ENCODE data around the gene OR5AN1. TPM values are rescaled to one million over a fixed set of nuclear protein-coding genes. Genes with fewer than 3 reads are reported as not detected.

Gene OR5AN1
- total RNA-seq, 1 experiment from 2014 or later = not detected

DNA sequence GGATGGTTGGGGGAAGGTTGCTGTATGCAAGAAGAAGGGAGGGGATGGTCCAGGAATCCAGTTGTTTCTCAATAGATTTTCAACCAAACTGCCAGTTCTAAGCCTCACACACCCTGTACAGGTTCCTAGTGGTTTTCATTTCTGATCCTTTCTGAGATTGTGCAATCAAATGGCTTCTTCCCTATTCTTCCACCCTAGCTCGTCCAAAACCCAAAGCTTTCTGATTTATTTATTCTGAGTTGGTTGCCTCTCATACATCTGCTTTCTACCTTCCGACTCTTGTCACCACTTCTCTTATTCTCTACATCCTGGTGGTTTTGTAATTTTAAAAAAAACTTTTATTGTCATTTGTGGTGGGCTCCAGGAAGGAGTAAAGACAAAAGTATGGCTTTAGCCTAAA lies 55.0 kb downstream of the OR5AN1 start:
- H3K27me3 Mint-ChIP-seq (ENCODE audit: insufficient read depth, unreplicated experiment) = peaks cover 19% of the 10 kb centered on the region
- no peak for DNase-seq (ENCODE audit: unreplicated experiment)
- no peak overlapping the region for H3K4me3 Mint-ChIP-seq (ENCODE audit: unreplicated experiment)
- intact Hi-C loops (cut with micrococcal nuclease) = no loop called here
- no TSS peak for BruUV-seq (replicated peaks)
- TF ChIP-seq, protein P1, sequence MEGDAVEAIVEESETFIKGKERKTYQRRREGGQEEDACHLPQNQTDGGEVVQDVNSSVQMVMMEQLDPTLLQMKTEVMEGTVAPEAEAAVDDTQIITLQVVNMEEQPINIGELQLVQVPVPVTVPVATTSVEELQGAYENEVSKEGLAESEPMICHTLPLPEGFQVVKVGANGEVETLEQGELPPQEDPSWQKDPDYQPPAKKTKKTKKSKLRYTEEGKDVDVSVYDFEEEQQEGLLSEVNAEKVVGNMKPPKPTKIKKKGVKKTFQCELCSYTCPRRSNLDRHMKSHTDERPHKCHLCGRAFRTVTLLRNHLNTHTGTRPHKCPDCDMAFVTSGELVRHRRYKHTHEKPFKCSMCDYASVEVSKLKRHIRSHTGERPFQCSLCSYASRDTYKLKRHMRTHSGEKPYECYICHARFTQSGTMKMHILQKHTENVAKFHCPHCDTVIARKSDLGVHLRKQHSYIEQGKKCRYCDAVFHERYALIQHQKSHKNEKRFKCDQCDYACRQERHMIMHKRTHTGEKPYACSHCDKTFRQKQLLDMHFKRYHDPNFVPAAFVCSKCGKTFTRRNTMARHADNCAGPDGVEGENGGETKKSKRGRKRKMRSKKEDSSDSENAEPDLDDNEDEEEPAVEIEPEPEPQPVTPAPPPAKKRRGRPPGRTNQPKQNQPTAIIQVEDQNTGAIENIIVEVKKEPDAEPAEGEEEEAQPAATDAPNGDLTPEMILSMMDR (IDR thresholded peaks at IDR 0.05; ENCODE audit: unreplicated experiment) = no peak
- CTCF ChIA-PET = interaction anchor here (0.7 to 1.0 kb wide), 3 partner anchors 16 to 122 kb away, joined by 3 to 4 read pairs (median 3); partner anchors contain the start of gene OR5A1
- POLR2A ChIA-PET = no interaction called here
- no peak overlapping the region for H3K27ac Mint-ChIP-seq (ENCODE audit: low read depth, unreplicated experiment)
- H3K36me3 Mint-ChIP-seq (ENCODE audit: insufficient read depth, unreplicated experiment) = no peaks in the 10 kb centered on the region
- H3K9me3 Mint-ChIP-seq (ENCODE audit: unreplicated experiment) = peaks cover 11% of the 10 kb centered on the region
- H3K4me1 Mint-ChIP-seq (ENCODE audit: insufficient read depth, unreplicated experiment) = no peaks in the 10 kb centered on the region

DNA sequence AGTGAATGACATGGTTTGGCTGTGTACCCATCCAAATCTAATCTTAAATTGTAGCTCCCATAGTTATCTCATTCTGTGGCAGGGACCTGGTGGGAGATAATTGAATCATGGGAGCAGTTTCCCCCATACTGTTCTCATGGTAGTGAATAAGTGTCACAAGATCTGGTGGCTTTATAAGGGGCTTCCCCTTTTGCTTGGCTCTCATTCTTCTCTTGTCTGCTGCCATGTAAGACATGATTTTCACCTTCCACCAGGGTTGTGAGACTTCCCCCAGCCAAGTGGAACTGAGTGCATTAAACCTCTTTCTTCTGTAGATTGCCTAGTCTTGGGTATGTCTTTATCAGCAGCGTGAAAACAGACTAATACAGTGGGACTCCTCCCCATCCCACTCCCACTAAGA lies 56.4 kb downstream of the OR5AN1 start:
- no peak overlapping the region for H3K27ac Mint-ChIP-seq (ENCODE audit: low read depth, unreplicated experiment)
- DNase-seq (ENCODE audit: unreplicated experiment) = no peak
- TF ChIP-seq, protein P1 (IDR thresholded peaks at IDR 0.05; ENCODE audit: unreplicated experiment) = no peak
- CTCF ChIA-PET = interaction anchor here (0.9 kb wide), 1 partner anchor 11 kb away, joined by 3 read pairs; the partner anchor contains the start of gene OR5A2
- no peaks in the 10 kb centered on the region for H3K36me3 Mint-ChIP-seq (ENCODE audit: insufficient read depth, unreplicated experiment)
- intact Hi-C loops (cut with micrococcal nuclease) = no loop called here
- no peaks in the 10 kb centered on the region for H3K4me1 Mint-ChIP-seq (ENCODE audit: insufficient read depth, unreplicated experiment)
- no peak overlapping the region for H3K4me3 Mint-ChIP-seq (ENCODE audit: unreplicated experiment)
- BruUV-seq (replicated peaks) = no TSS peak
- POLR2A ChIA-PET = interaction anchor here (0.7 kb wide), 1 partner anchor 46 kb away, joined by 3 read pairs; no protein-coding TSS in a partner anchor
- H3K27me3 Mint-ChIP-seq (ENCODE audit: insufficient read depth, unreplicated experiment) = peaks cover 30% of the 10 kb centered on the region
- peaks cover 11% of the 10 kb centered on the region for H3K9me3 Mint-ChIP-seq (ENCODE audit: unreplicated experiment)

DNA sequence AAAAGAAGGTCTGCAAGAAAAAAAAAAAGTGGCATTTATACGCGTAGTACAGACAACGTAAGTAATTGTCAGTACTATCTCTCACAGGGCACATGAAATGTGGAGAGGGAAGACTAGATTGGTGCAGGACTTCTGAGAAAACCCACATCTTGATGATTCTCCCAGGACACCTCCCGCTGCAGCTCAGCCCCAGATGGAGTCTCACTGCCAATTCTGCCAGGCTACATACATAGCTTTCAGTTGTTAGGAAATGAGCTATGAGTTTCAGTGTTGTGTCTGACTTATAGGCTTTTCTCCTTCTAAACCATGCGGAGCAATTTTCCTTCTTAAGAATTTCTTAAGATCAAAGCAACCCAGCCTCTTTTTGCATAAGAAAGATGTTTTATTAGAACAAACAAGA lies 57.9 kb downstream of the OR5AN1 start:
- Mint-ChIP-seq H3K27ac (ENCODE audit: low read depth, unreplicated experiment) (no peak overlapping the region), H3K36me3 (ENCODE audit: insufficient read depth, unreplicated experiment) (no peaks in the 10 kb centered on the region), H3K27me3 (ENCODE audit: insufficient read depth, unreplicated experiment) (peaks cover 30% of the 10 kb centered on the region), H3K4me3 (ENCODE audit: unreplicated experiment) (no peak overlapping the region), H3K4me1 (ENCODE audit: insufficient read depth, unreplicated experiment) (no peaks in the 10 kb centered on the region), H3K9me3 (ENCODE audit: unreplicated experiment) (no peaks in the 10 kb centered on the region)
- intact Hi-C loops (cut with micrococcal nuclease) = no loop called here
- BruUV-seq (replicated peaks) = no TSS peak
- DNase-seq (ENCODE audit: unreplicated experiment) = no peak
- TF ChIP-seq, protein P1 (IDR thresholded peaks at IDR 0.05; ENCODE audit: unreplicated experiment) = no peak
- POLR2A ChIA-PET = no interaction called here
- CTCF ChIA-PET = interaction anchor here (2.8 kb wide), 1 partner anchor 13 kb away, joined by 13 read pairs; no protein-coding TSS in a partner anchor

DNA sequence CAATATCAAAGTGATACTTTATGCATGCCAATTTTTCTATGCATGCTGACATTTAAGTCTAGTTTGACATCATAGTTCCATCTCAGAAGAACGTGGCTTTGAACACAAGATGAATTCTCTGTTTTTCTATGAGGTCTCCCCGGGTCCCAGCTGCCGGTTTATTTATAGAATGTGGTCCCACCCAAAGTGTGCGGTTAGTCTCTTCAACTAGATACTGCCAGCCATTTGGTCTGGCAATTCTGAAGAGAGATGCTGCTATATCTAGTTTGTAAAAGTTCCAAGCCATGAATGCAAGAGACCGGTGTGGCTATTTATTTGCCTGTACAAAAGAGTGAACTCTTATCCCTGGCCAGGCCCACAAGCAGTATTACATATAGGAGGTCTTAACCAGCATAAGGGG lies 58.3 kb downstream of the OR5AN1 start:
- CTCF ChIA-PET = interaction anchor here (0.6 to 2.8 kb wide), 2 partner anchors 13 to 25 kb away, joined by 3 to 13 read pairs; no protein-coding TSS in a partner anchor
- H3K27me3 Mint-ChIP-seq (ENCODE audit: insufficient read depth, unreplicated experiment) = peaks cover 30% of the 10 kb centered on the region
- no peaks in the 10 kb centered on the region for H3K9me3 Mint-ChIP-seq (ENCODE audit: unreplicated experiment)
- POLR2A ChIA-PET = interaction anchor here (0.6 kb wide), 1 partner anchor 491 kb away, joined by 3 read pairs; no protein-coding TSS in a partner anchor
- TF ChIP-seq, protein P1 (IDR thresholded peaks at IDR 0.05; ENCODE audit: unreplicated experiment) = no peak
- no peak overlapping the region for H3K4me3 Mint-ChIP-seq (ENCODE audit: unreplicated experiment)
- no peak for DNase-seq (ENCODE audit: unreplicated experiment)
- intact Hi-C loops (cut with micrococcal nuclease) = no loop called here
- no TSS peak for BruUV-seq (replicated peaks)
- H3K36me3 Mint-ChIP-seq (ENCODE audit: insufficient read depth, unreplicated experiment) = no peaks in the 10 kb centered on the region
- no peaks in the 10 kb centered on the region for H3K4me1 Mint-ChIP-seq (ENCODE audit: insufficient read depth, unreplicated experiment)
- no peak overlapping the region for H3K27ac Mint-ChIP-seq (ENCODE audit: low read depth, unreplicated experiment)

All from MCF 10A (cell line).